Retinal pigment epithelial cell (primary cell): ENCODE results near the gene TENM3.

Experiments used
- DNase-seq: peaks from one replicate; pipeline ENCODE4 v3.0.0-alpha.2; 2010; ENCODE audit warnings: low read depth
- H3K4me3 ChIP-seq: 2 replicates; pipeline ENCODE4 v1.5.1; 2011; ENCODE audit warnings: mild to moderate bottlenecking, low read length, control low read depth, moderate library complexity
- TF ChIP-seq, protein P1 (sequence below): conservative IDR thresholded peaks from 2 replicates; pipeline ENCODE4 v1.5.1; 2011; ENCODE audit warnings: low read depth, low read length, control low read depth, inconsistent platforms

Gene TENM3

GRCh38 chr4:182354106-182354505, 110.9 kb downstream of the TENM3 start:
- H3K4me3 ChIP-seq: no peak overlapping the region
- TF ChIP-seq, protein P1, sequence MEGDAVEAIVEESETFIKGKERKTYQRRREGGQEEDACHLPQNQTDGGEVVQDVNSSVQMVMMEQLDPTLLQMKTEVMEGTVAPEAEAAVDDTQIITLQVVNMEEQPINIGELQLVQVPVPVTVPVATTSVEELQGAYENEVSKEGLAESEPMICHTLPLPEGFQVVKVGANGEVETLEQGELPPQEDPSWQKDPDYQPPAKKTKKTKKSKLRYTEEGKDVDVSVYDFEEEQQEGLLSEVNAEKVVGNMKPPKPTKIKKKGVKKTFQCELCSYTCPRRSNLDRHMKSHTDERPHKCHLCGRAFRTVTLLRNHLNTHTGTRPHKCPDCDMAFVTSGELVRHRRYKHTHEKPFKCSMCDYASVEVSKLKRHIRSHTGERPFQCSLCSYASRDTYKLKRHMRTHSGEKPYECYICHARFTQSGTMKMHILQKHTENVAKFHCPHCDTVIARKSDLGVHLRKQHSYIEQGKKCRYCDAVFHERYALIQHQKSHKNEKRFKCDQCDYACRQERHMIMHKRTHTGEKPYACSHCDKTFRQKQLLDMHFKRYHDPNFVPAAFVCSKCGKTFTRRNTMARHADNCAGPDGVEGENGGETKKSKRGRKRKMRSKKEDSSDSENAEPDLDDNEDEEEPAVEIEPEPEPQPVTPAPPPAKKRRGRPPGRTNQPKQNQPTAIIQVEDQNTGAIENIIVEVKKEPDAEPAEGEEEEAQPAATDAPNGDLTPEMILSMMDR: no peak
- DNase-seq: no peak

- TF ChIP-seq, protein P1: no peak
- DNase-seq: no peak
- no peak overlapping the region for H3K4me3 ChIP-seq
Measured at GRCh38 chr4:182354867-182355266, 111.7 kb downstream of the TENM3 start.

GRCh38 chr4:182367153-182367552, 124.0 kb downstream of the TENM3 start:
- no peak overlapping the region for H3K4me3 ChIP-seq
- DNase-seq: no peak
- TF ChIP-seq, protein P1: no peak

DNA sequence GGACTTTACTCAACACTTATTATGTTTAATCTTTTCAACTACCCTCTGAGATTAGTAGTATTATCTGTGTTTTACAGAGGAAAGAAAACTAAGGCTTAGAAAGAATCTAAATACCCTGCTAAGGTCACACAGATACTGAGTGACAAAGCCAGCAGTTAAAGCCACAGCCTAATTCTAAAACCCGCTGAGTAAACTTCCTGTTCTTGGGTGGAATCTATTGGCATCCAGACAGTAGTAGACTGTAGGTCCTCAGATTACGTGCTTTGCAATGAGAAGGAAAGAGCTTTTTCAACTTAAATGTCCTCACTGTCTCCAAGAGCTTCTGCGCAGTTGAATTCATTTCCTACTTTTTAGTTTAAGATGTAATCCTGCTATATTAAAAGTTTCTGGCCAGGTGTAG, 126.0 kb downstream of the TENM3 start:
- H3K4me3 ChIP-seq: no peak overlapping the region
- TF ChIP-seq, protein P1: no peak
- no peak for DNase-seq

DNA sequence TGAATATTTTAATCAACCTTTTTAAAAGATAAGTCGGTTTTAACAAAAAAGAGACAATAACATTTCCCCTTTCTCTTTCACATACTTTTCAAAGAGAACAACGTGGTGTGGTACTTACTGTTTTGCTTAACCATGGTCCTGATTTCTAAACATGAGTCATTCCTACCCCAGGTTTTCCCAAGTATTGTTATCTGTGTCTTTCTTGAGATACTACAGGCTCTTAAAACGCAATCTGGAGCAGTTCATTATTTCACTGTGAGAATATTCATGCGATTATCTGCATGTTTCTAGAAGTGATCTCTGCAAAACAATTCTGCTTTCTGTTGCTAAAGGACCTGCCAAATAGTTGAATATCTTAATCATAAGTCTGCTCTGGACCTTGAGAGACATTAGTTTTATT, 127.3 kb downstream of the TENM3 start:
- no peak for DNase-seq
- TF ChIP-seq, protein P1: no peak
- H3K4me3 ChIP-seq: no peak overlapping the region

DNA sequence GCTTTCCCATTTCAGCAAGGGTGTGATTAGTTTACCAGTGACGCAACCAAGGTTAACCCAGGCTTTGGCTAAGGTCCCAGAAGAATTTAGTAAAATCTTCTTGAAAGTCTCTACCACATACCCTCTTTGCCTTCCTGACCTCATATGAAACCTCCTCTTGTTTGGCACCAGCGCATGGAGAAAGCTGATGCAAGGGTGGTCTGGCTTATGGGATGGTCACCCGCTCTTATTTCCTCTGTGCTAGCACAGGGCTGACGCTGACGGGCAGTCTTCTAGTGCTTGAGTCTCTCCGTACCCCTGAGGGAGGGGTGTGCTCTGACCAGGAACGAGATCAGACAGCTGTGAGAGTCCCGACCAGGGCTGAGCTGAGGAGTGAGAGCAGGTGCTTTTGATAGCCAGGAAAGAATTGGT, 137.6 kb downstream of the TENM3 start:
- TF ChIP-seq, protein P1: no peak
- peak; percentile 60 for DNase-seq
- H3K4me3 ChIP-seq: no peak overlapping the region

DNA sequence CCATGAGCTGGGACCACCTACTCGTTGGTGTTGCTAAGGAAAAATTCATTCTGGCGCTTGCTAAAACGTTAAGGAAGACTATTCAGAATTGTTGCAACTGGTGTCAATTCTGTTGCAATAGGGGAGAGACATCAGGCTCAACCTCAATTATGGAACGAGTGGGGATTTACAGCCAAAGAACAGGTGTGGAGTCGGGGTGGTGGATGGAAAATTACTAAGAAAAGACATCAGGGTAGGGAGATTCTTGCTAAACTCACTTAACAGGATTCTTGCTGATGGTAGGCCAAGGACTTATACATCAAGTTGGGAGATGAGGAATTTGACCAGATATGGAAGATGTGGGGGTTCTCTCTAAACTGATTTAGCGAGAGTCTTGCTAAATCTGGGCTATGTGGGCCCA, 139.7 kb downstream of the TENM3 start:
- no peak overlapping the region for H3K4me3 ChIP-seq
- TF ChIP-seq, protein P1: no peak
- no peak for DNase-seq
